Neural cell (in vitro differentiated cells): ENCODE measurements around the gene CXCR2. TPM values are rescaled to one million over a fixed set of nuclear protein-coding genes. Genes with fewer than 3 reads are reported as not detected.

ENCODE experiments used
- H2AFZ ChIP-seq: fragments of 200-600, 300-800 bp; sonication (generic), shearing (Covaris generic); 2 replicates; pipeline ENCODE4 v1.6.0; 2014; ENCODE audit warnings: low read depth, mild to moderate bottlenecking, antibody characterized with exemption, low read length, moderate library complexity
- H3F3A ChIP-seq: fragments of 200-600 bp; shearing (Covaris generic); 2 replicates; pipeline ENCODE4 v1.6.1; 2016; ENCODE audit warnings: mild to moderate bottlenecking, moderate library complexity, mixed read lengths, antibody characterized with exemption, low read length; ENCODE audit not compliant: insufficient read depth, poor library complexity, severe bottlenecking
- H3K27ac ChIP-seq: fragments of 200-600, 300-800 bp; sonication (generic), shearing (Covaris generic); 2 replicates; pipeline ENCODE4 v1.5.1; 2014; ENCODE audit warnings: mild to moderate bottlenecking, low read length, moderate library complexity
- H3K27me3 ChIP-seq: fragments of 300-800, 200-600 bp; sonication (generic), shearing (Covaris generic); 2 replicates; pipeline ENCODE4 v1.6.0; 2014; ENCODE audit warnings: mild to moderate bottlenecking, low read depth, low read length, moderate library complexity; ENCODE audit not compliant: insufficient read depth
- H3K36me3 ChIP-seq: fragments of 300-800, 200-600 bp; sonication (generic), shearing (Covaris generic); 2 replicates; pipeline ENCODE4 v1.5.1; 2014; ENCODE audit warnings: mild to moderate bottlenecking, antibody characterized with exemption, low read length, moderate library complexity; ENCODE audit not compliant: insufficient read depth
- H3K4me2 ChIP-seq: fragments of 300-800, 200-600 bp; sonication (generic), shearing (Covaris generic); 2 replicates; pipeline ENCODE4 v1.6.0; 2014; ENCODE audit warnings: mild to moderate bottlenecking, low read length
- H3K4me3 ChIP-seq: fragments of 300-800, 200-600 bp; sonication (generic), shearing (Covaris generic); 2 replicates; pipeline ENCODE4 v1.5.1; 2014; ENCODE audit warnings: mild to moderate bottlenecking, low read length, moderate library complexity
- H3K79me2 ChIP-seq: fragments of 200-600 bp; shearing (Covaris generic); replicated peaks from 2 replicates; pipeline ENCODE4 v1.6.0; 2014; ENCODE audit warnings: mild to moderate bottlenecking, low read length, moderate library complexity; ENCODE audit not compliant: insufficient read depth
- H3K9ac ChIP-seq: fragments of 300-800, 200-600 bp; sonication (generic), shearing (Covaris generic); 2 replicates; pipeline ENCODE4 v1.6.1; 2016; ENCODE audit warnings: mild to moderate bottlenecking, low read length, mixed read lengths
- H3K9me2 ChIP-seq: fragments of 200-600 bp; shearing (Covaris generic); 2 replicates; pipeline ENCODE4 v1.6.1; 2016; ENCODE audit warnings: mild to moderate bottlenecking, low read length, mixed read lengths; ENCODE audit not compliant: insufficient read depth
- H3K9me3 ChIP-seq: fragments of 200-600, 300-800 bp; sonication (generic), shearing (Covaris generic); 2 replicates; pipeline ENCODE4 v1.6.1; 2016; ENCODE audit warnings: mild to moderate bottlenecking, mixed run types, low read length, moderate library complexity, mixed read lengths
- H4K20me1 ChIP-seq: fragments of 200-600 bp; shearing (Covaris generic); 2 replicates; pipeline ENCODE4 v1.6.1; 2016; ENCODE audit warnings: mild to moderate bottlenecking, mixed run types; ENCODE audit not compliant: insufficient read depth
- CTCF ChIP-seq: fragments of 450-650 bp; IDR thresholded peaks from 2 replicates; pipeline ENCODE4 v1.5.1; 2014; ENCODE audit warnings: antibody characterized with exemption, mild to moderate bottlenecking, moderate library complexity; ENCODE audit not compliant: poor library complexity, severe bottlenecking
- EP300 ChIP-seq: fragments of 450-650 bp; conservative IDR thresholded peaks from 2 replicates; pipeline ENCODE4 v1.6.1; 2014; ENCODE audit warnings: antibody characterized with exemption, mild to moderate bottlenecking, moderate library complexity; ENCODE audit not compliant: poor library complexity, severe bottlenecking
- EZH2 ChIP-seq: fragments of 200-600, 300-800 bp; shearing (Covaris generic), sonication (generic); IDR thresholded peaks from 2 replicates; pipeline ENCODE4 v1.6.1; 2014; ENCODE audit warnings: antibody characterized with exemption, low read length, borderline replicate concordance, mild to moderate bottlenecking; ENCODE audit not compliant: insufficient read depth, poor library complexity, severe bottlenecking
- MXI1 ChIP-seq: fragments of 450-650 bp; conservative IDR thresholded peaks from 2 replicates; pipeline ENCODE4 v1.6.1; 2014; ENCODE audit warnings: antibody characterized with exemption, mild to moderate bottlenecking; ENCODE audit not compliant: poor library complexity, severe bottlenecking
- POLR2AphosphoS5 ChIP-seq: IDR thresholded peaks from 2 replicates; pipeline ENCODE4 v1.6.1; 2012
- RAD21 ChIP-seq: fragments of 450-650 bp; conservative IDR thresholded peaks from 2 replicates; pipeline ENCODE4 v1.6.1; 2014; ENCODE audit warnings: antibody characterized with exemption, mild to moderate bottlenecking, moderate library complexity
- REST ChIP-seq: IDR thresholded peaks from 2 replicates; pipeline ENCODE4 v1.6.1; 2012; ENCODE audit warnings: borderline replicate concordance
- SMC3 ChIP-seq: fragments of 450-650 bp; conservative IDR thresholded peaks from 2 replicates; pipeline ENCODE4 v1.6.1; 2014; ENCODE audit warnings: antibody characterized with exemption, mild to moderate bottlenecking, moderate library complexity; ENCODE audit not compliant: poor library complexity
- TAF1 ChIP-seq: IDR thresholded peaks from 2 replicates; pipeline ENCODE4 v1.6.1; 2012; ENCODE audit warnings: low read depth
- polyA plus RNA-seq: library from polyadenylated mRNA; depleted of rRNA; stranded (reverse); fragments of >200 nt; gene quantifications from 2 replicates; pipeline ENCODE4 v1.2.3, GENCODE V29; 2014

CXCR2 gene
- polyA plus RNA-seq, 1 donor from 2014 or later, result not detected

- Histone ChIP-seq H4K20me1 (no peaks in the 10 kb centered on the region), H3K9me2 (no peaks in the 10 kb centered on the region)
- no peak for TF ChIP-seq RAD21
Measured at GRCh38 chr2:218123986-218124385, 1.8 kb upstream of the CXCR2 start.

GRCh38 chr2:218125095-218125494, 733 bp upstream of the CXCR2 start:
- no peaks in the 10 kb centered on the region for H3K27me3 ChIP-seq
- no peak overlapping the region for H3K9ac ChIP-seq
- H3K9me2 ChIP-seq, result no peaks in the 10 kb centered on the region
- H3K4me2 ChIP-seq, result no peak overlapping the region
- TF ChIP-seq REST, result no peak
- no peak for TF ChIP-seq CTCF
- no peak for TF ChIP-seq RAD21
- no peak for TF ChIP-seq EP300
- no peak for TF ChIP-seq TAF1
- no peak for TF ChIP-seq POLR2AphosphoS5
- no peak for TF ChIP-seq SMC3
- no peak for TF ChIP-seq MXI1
- no peak for TF ChIP-seq EZH2
- no peaks in the 10 kb centered on the region for H3K9me3 ChIP-seq
- no peak overlapping the region for H2AFZ ChIP-seq
- H3K27ac ChIP-seq, result no peak overlapping the region
- H3K79me2 ChIP-seq, result no peaks in the 10 kb centered on the region
- no peak overlapping the region for H3K4me3 ChIP-seq
- no peaks in the 10 kb centered on the region for H3F3A ChIP-seq
- no peaks in the 10 kb centered on the region for H4K20me1 ChIP-seq
- H3K36me3 ChIP-seq, result no peaks in the 10 kb centered on the region

More at GRCh38 chr2:218123986-218124385, 1.8 kb upstream of the CXCR2 start:
- H3K27ac ChIP-seq, result no peak overlapping the region
- H3K9ac ChIP-seq, result no peak overlapping the region
- H3K9me3 ChIP-seq, result no peaks in the 10 kb centered on the region
- H3F3A ChIP-seq, result no peaks in the 10 kb centered on the region
- H3K27me3 ChIP-seq, result no peaks in the 10 kb centered on the region
- H2AFZ ChIP-seq, result no peak overlapping the region
- H3K4me2 ChIP-seq, result no peak overlapping the region
- no peaks in the 10 kb centered on the region for H3K79me2 ChIP-seq
- H3K36me3 ChIP-seq, result no peaks in the 10 kb centered on the region
- no peak overlapping the region for H3K4me3 ChIP-seq

GRCh38 chr2:218127929-218128455, 2.2 kb downstream of the CXCR2 start:
- H3K27ac ChIP-seq, result no peak overlapping the region
- H3F3A ChIP-seq, result no peaks in the 10 kb centered on the region
- H3K9ac ChIP-seq, result no peak overlapping the region
- no peaks in the 10 kb centered on the region for H3K79me2 ChIP-seq
- H3K4me3 ChIP-seq, result no peak overlapping the region
- no peaks in the 10 kb centered on the region for H4K20me1 ChIP-seq
- no peaks in the 10 kb centered on the region for H3K9me3 ChIP-seq
- no peak overlapping the region for H2AFZ ChIP-seq
- no peak for TF ChIP-seq SMC3
- TF ChIP-seq RAD21, result no peak
- TF ChIP-seq TAF1, result no peak
- TF ChIP-seq CTCF, result no peak
- TF ChIP-seq EP300, result no peak
- TF ChIP-seq MXI1, result no peak
- TF ChIP-seq POLR2AphosphoS5, result no peak
- TF ChIP-seq EZH2, result no peak
- no peak for TF ChIP-seq REST
- no peaks in the 10 kb centered on the region for H3K9me2 ChIP-seq
- H3K36me3 ChIP-seq, result no peaks in the 10 kb centered on the region
- no peaks in the 10 kb centered on the region for H3K27me3 ChIP-seq
- H3K4me2 ChIP-seq, result no peak overlapping the region
